HL-60/S4 (cell line): ENCODE results near the gene SLC51B.
"Not testable (repeated sequence)": the region's sequence is repeated elsewhere in the genome, so short reads cannot be mapped to it uniquely, and the experiment has no call there.

Source experiments
- in situ Hi-C: fragments of 300-500 bp; cut with MboI; formaldehyde crosslinking; loops from 2 replicates; pipeline ENCODE4 v1.14.3; 2022; ENCODE audit warnings: low sequenced_read_pairs

SLC51B gene

GRCh38 chr15:65044724-65045481 is at the start of gene SLC51B:
Gene SLC51B, plus strand, starts transcription at chr15:65045387. Its CDS starts 4,618 bp downstream, at chr15:65050005.
- in situ Hi-C loops: no loop called here

DNA sequence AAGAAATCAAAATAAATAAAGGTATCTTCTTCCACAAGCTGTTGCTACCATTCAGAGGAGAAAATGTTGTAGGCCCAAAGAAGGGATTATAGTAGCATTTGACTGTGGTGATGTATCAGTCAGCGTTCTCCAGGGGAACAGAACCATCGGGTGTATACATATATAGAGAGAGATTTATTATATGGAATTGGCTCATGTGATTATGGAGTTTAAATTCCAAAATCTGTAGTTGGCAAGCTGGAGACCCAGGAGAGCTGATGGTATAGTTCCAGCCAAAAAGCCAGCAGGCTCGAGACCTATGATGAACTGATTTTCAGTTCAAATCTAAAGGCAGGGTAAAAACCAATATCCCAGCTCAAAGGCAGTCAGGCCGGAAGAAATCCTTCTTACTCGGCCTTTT is 48.1 kb upstream of the SLC51B start:
- in situ Hi-C loops: no loop called here

GRCh38 chr15:64997745-64998375 is 47.3 kb upstream of the SLC51B start:
- in situ Hi-C loops: no loop called here

DNA sequence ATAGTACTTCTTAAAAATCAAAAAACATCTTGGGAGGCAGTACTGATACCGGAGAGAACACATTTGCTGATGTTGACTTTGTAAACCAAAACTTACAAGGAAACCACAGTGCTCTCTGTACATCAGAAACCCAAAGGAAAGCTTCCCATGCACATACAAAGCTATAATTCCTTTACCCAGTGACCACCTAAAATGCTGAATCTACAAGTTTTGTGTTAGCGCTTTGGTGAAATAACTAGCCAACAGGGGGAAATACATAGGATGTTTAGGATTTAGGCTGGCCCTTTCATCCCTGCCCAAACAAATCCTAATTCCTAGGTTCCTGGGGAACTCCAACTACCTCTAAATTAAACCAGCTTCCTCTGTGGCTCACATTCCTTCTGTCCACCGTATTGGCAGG is 40.2 kb upstream of the SLC51B start:
- in situ Hi-C loops: no loop called here

DNA sequence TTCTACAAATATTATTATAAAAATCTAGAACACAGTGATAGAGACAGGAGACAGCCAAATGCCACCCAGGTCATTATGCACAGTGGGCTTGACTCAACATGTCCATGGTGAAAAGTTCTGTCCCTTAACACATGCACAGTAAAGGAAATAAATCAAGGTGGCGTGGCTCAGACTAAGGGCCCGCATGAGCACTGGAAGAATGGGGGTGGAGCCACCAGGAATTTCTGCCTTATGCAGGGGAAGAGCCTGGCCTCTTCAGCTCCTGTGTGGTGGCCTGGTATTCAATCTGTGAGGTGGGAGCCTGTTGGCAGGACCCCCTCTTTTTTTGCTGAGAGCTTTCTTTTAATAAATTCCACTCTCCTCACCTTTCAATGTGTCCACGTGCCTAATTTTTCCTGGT is 38.3 kb upstream of the SLC51B start:
- in situ Hi-C loops: no loop called here

DNA sequence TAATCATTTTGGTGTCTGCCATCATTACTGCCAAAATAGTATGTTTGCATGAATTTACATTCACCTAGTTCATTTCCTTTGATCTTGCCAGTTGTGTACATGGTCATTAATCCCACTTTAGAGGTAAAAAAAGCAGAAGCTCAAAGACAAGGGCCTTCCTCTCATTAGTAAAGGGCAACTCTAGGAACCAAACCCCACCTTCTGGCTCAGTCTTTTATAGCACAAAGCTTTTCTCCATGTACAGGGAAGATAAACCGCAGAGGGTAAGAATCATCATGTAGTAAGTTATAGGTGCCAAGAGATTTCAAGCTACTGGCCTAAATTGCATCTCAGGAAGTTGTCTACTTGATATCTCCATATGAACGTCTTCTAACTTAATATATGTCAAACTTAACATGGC is 36.2 kb upstream of the SLC51B start:
- in situ Hi-C loops: no loop called here

DNA sequence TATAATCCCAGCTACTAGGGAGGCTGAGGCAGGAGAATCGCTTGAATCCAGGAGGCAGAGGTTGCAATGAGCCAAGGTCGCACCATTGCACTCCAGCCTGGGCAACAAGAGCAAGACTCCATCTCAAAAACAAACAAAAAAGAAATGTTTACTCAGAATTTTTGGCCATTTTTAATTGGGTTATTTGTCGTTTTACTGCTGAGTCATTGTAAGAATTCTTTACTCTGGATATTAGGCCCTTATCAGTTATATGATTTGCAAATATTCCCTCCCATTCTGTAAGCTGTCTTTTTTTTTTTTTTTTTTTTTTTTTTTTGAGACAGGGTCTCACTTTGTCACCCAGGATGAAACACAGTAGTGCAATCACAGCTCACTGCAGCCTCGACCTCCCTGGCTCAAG is 34.0 kb upstream of the SLC51B start:
- in situ Hi-C loops: not testable (repeated sequence)

DNA sequence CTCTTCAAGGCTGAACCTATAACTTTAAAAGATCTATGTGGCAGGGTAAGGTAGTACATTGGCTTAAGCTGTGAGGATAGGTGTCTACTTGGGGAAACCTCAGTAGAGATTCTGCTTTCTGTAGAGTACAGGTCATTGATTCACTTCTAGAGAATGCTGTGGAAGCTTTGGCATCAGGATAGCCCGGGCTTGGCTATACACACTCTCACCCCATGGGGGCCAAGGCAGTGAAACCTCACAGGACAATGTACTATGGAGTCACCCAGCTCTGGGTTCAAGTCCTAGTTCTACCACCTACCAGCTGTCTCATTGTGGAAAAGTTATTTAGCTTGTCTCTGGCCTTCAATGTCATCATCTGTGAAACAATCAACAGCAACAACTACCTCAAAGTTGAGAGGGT is 24.8 kb upstream of the SLC51B start:
- in situ Hi-C loops: no loop called here

GRCh38 chr15:65021488-65021887 is 23.7 kb upstream of the SLC51B start:
- in situ Hi-C loops: no loop called here

DNA sequence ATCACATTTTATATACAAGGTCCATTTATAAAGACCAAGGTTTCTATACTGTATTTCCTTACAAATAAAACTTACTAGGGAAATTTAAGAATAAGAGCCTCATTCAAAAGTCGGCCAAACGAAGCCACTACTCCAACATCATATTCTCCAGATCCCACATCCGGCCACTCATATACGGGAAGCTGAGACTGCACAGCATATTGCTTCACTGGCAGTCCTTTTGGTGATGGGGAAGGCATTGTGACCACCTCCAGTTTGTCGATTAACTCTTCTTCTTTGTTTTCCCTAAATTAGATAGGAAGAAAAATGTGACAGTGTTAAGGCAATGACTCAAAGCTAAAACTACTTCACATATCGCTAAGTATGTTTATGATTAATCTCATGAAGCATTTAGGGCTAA is 18.4 kb upstream of the SLC51B start:
- in situ Hi-C loops: no loop called here

DNA sequence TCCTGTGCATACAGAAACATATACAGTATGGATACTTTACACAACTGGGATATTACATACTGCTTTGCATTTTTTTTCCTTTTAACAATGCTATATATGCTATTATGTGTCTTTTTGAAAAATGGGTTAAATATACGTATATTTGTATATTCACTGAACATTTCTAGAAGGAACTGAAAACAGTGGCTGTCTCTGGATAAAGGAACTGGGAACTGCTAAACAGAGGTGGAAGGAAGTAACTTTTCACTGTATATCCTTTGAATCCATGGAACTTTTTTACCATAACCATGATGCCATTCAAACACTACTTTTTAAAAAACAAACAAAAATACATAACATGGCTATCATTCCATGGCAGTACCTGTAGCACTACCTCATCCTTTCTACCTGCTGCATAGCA is 17.6 kb upstream of the SLC51B start:
- in situ Hi-C loops: no loop called here

DNA sequence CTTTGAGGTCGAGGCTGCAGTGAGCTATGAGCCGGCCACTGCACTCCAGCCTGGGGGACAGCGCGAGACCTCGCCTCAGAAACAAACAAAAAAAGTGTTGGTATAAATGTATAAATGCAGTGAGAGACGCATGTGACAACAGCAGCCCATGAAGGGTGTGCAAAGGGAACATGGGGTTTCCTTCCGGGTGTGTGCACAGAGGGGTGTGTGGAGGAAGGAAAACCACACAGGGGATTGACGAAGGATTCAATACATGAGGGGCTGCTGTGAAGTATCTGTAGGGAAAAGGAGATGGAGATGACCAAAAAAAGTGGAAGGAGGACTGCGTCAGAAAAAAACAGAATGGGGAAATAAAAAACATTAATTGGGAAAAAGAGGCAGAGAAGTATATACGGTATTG is 16.8 kb upstream of the SLC51B start:
- in situ Hi-C loops: no loop called here

GRCh38 chr15:65028921-65029735 is 16.1 kb upstream of the SLC51B start, which contains the start of gene MTFMT:
Gene MTFMT, minus strand, starts transcription at chr15:65029639. Its CDS starts 26 bp downstream, at chr15:65029613.
- in situ Hi-C loops: no loop called here

- in situ Hi-C loops: no loop called here
Measured at GRCh38 chr15:65029736-65030208, 15.4 kb upstream of the SLC51B start.

DNA sequence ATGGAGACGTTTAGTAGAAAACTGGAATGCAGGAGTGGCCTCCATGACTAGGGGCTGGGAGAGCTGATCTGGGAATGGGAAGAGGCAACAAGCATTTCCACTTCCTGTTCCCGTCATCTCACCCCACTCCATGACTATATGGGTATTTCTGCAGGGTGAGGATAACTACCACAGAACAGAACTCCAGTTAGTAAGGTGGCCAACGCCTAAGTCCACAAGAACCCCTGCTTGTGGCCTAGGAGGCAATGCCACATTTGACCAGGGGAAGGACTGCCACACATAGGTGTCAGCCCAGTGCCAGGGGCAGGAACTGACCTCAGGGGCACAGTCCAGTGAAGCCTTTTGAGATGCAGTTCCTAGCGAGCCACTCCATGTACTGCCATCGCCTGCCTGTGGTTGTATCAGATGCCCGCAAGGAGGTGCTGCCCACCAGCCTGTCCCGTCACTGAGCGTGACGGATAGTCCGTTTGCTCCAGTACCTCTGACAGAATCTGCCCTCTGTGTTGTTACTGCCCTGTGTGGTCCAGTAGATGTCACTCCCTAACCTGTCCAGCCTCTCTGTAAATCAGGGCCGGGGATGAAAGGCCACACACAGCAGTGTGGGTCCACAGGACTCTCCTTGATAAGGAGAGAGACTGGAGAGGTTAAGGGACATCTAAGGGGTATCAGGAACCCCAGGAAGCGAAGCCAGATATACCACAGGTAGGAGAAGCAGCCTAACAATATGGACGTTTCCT is 12.2 kb upstream of the SLC51B start:
- in situ Hi-C loops: no loop called here

DNA sequence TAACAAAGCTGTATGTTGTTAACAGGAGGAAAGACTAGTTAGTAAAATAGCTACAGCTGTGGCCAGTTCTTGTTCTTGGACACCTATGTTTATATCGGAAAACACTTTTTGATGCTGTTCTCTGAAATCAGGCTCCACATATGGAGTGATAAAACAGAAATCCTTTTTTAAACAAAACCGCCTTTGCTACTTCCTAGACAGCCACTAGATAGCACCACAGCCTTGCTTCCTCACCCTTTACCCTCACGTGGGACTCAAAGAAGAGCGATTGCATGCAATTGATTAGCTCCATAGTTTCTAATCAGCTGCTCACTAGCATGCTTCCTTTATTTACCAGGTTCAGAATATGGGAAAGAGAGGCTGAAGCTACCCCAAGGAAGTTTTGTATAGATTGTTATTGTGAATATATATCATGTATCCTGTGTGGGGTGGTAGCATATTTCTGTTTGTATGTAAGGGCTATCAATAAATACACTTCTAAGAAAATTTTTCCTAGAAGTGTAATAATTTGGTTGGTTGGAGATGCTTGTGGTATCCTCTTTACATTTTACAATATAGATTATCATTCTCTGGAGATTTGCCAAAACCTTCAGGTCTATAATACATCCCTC is 11.4 kb upstream of the SLC51B start:
- in situ Hi-C loops: no loop called here

- in situ Hi-C loops: no loop called here
Measured at GRCh38 chr15:65034719-65035118, 10.5 kb upstream of the SLC51B start.

DNA sequence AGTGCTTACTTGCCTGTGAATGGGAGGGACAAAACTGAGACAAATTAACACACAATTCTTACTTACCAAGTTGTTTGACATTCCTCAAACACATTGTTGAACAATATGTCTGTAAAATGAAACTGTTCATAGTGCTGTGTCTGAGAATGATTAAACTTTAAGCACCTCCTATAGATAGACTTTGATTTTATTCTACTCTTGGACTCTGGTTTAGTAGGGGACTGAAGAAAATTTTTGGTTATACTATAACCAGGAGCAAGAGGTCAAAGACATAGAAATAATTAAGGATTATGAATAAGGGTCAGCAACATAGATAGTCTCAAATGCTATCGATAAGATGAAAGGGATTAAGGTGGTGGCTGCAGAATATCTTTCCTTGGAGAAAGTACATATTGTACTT is 7.9 kb upstream of the SLC51B start:
- in situ Hi-C loops: no loop called here

GRCh38 chr15:65038428-65038827 is 6.8 kb upstream of the SLC51B start:
- in situ Hi-C loops: no loop called here

DNA sequence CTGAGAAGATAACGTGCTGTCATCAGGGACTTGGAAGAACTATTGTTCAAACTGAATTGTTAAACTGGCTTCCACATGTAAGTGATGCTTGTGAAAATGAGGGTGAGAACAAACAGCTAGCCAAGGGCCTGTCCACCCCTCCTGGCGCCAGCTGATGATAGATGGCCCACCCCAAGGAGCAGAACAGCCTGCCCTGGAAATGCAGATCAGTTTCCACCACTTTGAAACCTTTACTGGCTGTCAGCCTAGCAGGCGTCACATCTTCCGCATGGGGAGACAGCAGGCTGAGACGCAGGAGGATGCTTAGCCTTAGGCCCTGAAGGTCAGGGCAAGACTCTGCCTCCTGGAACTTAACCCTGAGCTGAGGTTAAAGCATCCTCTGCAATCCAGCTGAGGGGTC is 6.4 kb upstream of the SLC51B start:
- in situ Hi-C loops: no loop called here
